ENCODE data around the gene ZNF398.
"Not testable (repeated sequence)": the region's sequence is repeated elsewhere in the genome, so short reads cannot be mapped to it uniquely, and the experiment has no call there.

ZNF398 gene

GRCh38 chr7:149125189-149125862, 21.9 kb upstream of the ZNF398 start:
- DNase-seq (ENCODE audit: insufficient read length, low spot score) (no peak), FAIRE-seq (no peak)
- TF ChIP-seq PAX5 (IDR thresholded peaks at IDR 0.05; ENCODE audit: insufficient read depth, low read length, severe bottlenecking) = no peak
- no peak for TF ChIP-seq POLR2AphosphoS5 (IDR thresholded peaks at IDR 0.05; ENCODE audit: low read depth, low read length)
- no peak for TF ChIP-seq SPI1 (IDR thresholded peaks at IDR 0.05; ENCODE audit: low read depth, low read length)
- no peak for TF ChIP-seq POLR2A (IDR thresholded peaks at IDR 0.05; ENCODE audit: low read depth, low read length)
- TF ChIP-seq TAF1 (IDR thresholded peaks at IDR 0.05; ENCODE audit: low read depth, low read length) = no peak
- no peak for TF ChIP-seq POU2F2 (IDR thresholded peaks at IDR 0.05; ENCODE audit: low read depth, low read length)

DNA sequence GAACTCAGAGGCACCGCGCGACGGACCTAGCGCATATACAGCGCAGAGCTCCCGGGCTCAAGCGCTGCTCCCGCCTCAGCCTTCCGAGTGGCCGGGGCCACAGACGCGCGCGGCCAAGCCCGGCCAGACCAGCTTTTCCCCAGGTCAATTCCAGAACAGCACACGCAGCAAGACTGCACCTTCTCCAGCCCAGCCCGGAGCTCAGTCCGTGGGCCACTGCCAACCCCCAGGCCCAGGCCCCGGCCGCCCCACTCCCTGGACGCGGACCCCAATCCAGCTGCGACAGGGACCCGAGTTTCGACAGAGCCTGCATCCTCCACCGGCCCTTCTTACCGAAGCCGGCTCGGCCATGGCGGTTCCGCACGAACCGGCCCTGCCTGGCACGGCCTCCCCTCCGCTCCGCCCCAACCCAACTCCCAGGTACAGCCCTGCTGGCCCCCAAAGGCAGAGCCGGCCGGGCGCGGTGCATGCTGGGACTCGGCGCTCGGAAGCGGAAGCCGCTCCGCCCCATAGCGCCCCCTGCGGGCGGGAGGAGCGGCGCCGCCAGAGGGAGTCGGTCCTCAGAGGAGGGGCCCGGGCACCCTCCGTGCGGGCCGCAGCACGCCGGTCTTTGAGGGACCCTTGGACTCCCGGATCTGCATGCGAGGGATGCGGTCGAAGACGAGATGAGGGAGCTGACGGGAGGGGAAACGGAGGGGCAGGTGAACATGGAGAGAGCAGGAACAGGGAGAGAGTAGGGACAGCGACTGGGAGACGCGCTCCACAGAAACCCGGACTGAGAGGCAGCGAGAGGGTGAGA, 21.2 kb upstream of the ZNF398 start, which contains the start of gene ZNF425:
Gene ZNF425 (minus strand): TSS at position 462 of the 799 bp plus-strand sequence. CDS start 111 bp downstream, at position 351.
- peak; percentile 96 for DNase-seq (ENCODE audit: insufficient read length, low spot score)
- TF ChIP-seq POLR2A (IDR thresholded peaks at IDR 0.05; ENCODE audit: low read depth, low read length) (peak; percentile 96), PAX5 (IDR thresholded peaks at IDR 0.05; ENCODE audit: insufficient read depth, low read length, severe bottlenecking) (no peak), POU2F2 (IDR thresholded peaks at IDR 0.05; ENCODE audit: low read depth, low read length) (peak; percentile 45; the same call in 1 of the 2 replicates), SPI1 (IDR thresholded peaks at IDR 0.05; ENCODE audit: low read depth, low read length) (peak; percentile 45), POLR2AphosphoS5 (IDR thresholded peaks at IDR 0.05; ENCODE audit: low read depth, low read length) (peak; percentile 90), TAF1 (IDR thresholded peaks at IDR 0.05; ENCODE audit: low read depth, low read length) (peak; percentile 78; the same call in 1 of the 2 replicates)
- FAIRE-seq = peak; percentile 95

- FAIRE-seq (peak; percentile 16), DNase-seq (ENCODE audit: insufficient read length, low spot score) (peak; percentile 55)
- TF ChIP-seq POLR2AphosphoS5 (IDR thresholded peaks at IDR 0.05; ENCODE audit: low read depth, low read length) (peak; percentile 21), POU2F2 (IDR thresholded peaks at IDR 0.05; ENCODE audit: low read depth, low read length) (no peak), POLR2A (IDR thresholded peaks at IDR 0.05; ENCODE audit: low read depth, low read length) (peak; percentile 9), TAF1 (IDR thresholded peaks at IDR 0.05; ENCODE audit: low read depth, low read length) (peak; percentile 7; the same call in 1 of the 2 replicates)
These were observed 20.5 kb upstream of the ZNF398 start for GRCh38 chr7:149126662-149127266.

DNA sequence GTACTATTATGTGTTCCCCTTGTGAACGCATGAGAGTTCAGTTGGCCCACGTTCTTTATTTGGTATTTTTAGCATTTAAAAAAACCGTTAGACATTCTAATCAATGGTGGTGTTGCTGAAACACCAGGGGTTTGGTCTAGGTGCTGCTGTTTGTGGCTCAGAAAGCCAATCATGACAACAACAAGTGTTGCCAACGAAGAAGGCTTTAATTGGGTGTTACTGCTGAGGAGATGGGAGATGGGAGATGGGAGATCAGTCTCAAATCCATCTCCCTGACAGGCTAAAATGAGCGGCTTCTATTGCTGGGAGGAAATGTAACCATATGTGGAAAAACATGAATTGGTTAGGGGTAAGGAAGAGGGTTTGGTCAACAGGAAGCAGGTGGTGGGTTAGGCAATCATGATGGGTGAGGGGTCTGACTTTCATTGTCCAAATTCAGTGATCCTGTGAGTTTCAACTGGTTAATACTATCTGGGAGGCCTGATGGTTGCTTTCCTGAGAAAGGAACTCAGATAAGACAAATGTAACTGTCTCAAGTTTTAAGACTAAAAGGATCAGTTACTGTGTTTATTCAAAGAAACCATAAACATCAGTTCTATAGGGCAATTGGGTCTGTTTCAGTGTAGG, 16.6 kb upstream of the ZNF398 start:
- no peak for TF ChIP-seq SPI1 (IDR thresholded peaks at IDR 0.05; ENCODE audit: low read depth, low read length)
- no peak for TF ChIP-seq POLR2AphosphoS5 (IDR thresholded peaks at IDR 0.05; ENCODE audit: low read depth, low read length)
- no peak for TF ChIP-seq POU2F2 (IDR thresholded peaks at IDR 0.05; ENCODE audit: low read depth, low read length)
- no peak for TF ChIP-seq POLR2A (IDR thresholded peaks at IDR 0.05; ENCODE audit: low read depth, low read length)
- TF ChIP-seq TAF1 (IDR thresholded peaks at IDR 0.05; ENCODE audit: low read depth, low read length) = no peak
- TF ChIP-seq PAX5 (IDR thresholded peaks at IDR 0.05; ENCODE audit: insufficient read depth, low read length, severe bottlenecking) = no peak
- FAIRE-seq = no peak
- DNase-seq (ENCODE audit: insufficient read length, low spot score) = no peak

DNA sequence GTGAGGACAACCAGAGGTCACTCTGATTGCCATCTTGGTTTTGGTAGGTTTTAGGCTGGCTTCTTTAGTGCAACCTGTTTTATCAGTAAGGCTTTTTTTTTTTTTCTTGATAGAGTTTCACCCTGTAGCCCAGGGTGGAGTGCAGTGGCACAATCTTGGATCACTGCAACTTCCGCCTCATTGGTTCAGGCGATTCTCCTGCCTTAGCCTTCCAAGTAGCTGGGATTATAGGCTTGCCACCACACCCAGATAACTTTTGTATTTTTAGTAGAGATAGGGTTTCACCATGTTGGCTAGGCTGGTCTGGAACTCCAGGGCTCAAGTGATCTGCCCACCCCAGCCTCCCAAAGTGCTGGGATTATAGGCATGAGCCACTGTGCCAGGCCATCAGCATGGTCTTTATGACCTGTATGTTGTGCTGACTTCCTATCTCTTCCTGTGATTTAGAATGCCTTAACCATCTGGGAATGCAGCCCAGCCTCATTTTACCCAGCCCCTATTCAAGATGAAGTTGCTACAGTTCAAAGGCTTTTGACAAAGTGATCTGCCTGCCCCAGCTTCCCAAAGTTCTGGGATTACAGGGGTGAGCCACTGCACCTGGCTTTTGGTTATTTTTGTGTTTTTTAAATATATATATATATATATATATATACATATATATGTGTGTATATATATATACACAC, 14.1 kb upstream of the ZNF398 start:
- DNase-seq (ENCODE audit: insufficient read length, low spot score) (no peak), FAIRE-seq (no peak)
- TF ChIP-seq POLR2AphosphoS5 (IDR thresholded peaks at IDR 0.05; ENCODE audit: low read depth, low read length) = no peak
- TF ChIP-seq POU2F2 (IDR thresholded peaks at IDR 0.05; ENCODE audit: low read depth, low read length) = no peak
- TF ChIP-seq TAF1 (IDR thresholded peaks at IDR 0.05; ENCODE audit: low read depth, low read length) = no peak
- no peak for TF ChIP-seq POLR2A (IDR thresholded peaks at IDR 0.05; ENCODE audit: low read depth, low read length)
- no peak for TF ChIP-seq PAX5 (IDR thresholded peaks at IDR 0.05; ENCODE audit: insufficient read depth, low read length, severe bottlenecking)
- no peak for TF ChIP-seq SPI1 (IDR thresholded peaks at IDR 0.05; ENCODE audit: low read depth, low read length)

GRCh38 chr7:149136118-149136517, 11.1 kb upstream of the ZNF398 start:
- TF ChIP-seq PAX5 (IDR thresholded peaks at IDR 0.05; ENCODE audit: insufficient read depth, low read length, severe bottlenecking) (no peak), SPI1 (IDR thresholded peaks at IDR 0.05; ENCODE audit: low read depth, low read length) (no peak), POLR2AphosphoS5 (IDR thresholded peaks at IDR 0.05; ENCODE audit: low read depth, low read length) (no peak), TAF1 (IDR thresholded peaks at IDR 0.05; ENCODE audit: low read depth, low read length) (no peak), POU2F2 (IDR thresholded peaks at IDR 0.05; ENCODE audit: low read depth, low read length) (no peak)
- FAIRE-seq (no peak), DNase-seq (ENCODE audit: insufficient read length, low spot score) (no peak)

- no peak for FAIRE-seq
- no peak for DNase-seq (ENCODE audit: insufficient read length, low spot score)
- TF ChIP-seq TAF1 (IDR thresholded peaks at IDR 0.05; ENCODE audit: low read depth, low read length) = no peak
- TF ChIP-seq POLR2A (IDR thresholded peaks at IDR 0.05; ENCODE audit: low read depth, low read length) = no peak
These were observed 6.4 kb upstream of the ZNF398 start for GRCh38 chr7:149140831-149141230.

GRCh38 chr7:149141893-149142292, 5.4 kb upstream of the ZNF398 start:
- DNase-seq (ENCODE audit: insufficient read length, low spot score) (no peak), FAIRE-seq (no peak)
- no peak for TF ChIP-seq TAF1 (IDR thresholded peaks at IDR 0.05; ENCODE audit: low read depth, low read length)
- no peak for TF ChIP-seq SPI1 (IDR thresholded peaks at IDR 0.05; ENCODE audit: low read depth, low read length)
- TF ChIP-seq POLR2AphosphoS5 (IDR thresholded peaks at IDR 0.05; ENCODE audit: low read depth, low read length) = no peak
- TF ChIP-seq PAX5 (IDR thresholded peaks at IDR 0.05; ENCODE audit: insufficient read depth, low read length, severe bottlenecking) = no peak
- TF ChIP-seq POU2F2 (IDR thresholded peaks at IDR 0.05; ENCODE audit: low read depth, low read length) = no peak
- TF ChIP-seq POLR2A (IDR thresholded peaks at IDR 0.05; ENCODE audit: low read depth, low read length) = no peak

- FAIRE-seq; DNase-seq (ENCODE audit: insufficient read length, low spot score): not testable (repeated sequence)
These were observed 2.8 kb upstream of the ZNF398 start for GRCh38 chr7:149144436-149144922.

Data from GM12891 (cell line).